NCI-H2107 treated with DMSO at 0.1 percent for 48 hours (cell line): ENCODE measurements around the gene DPM2.
A peak's percentile ranks its signal among the peaks of the same experiment; 100 is the strongest.

Experiments
- DNase-seq: peaks from one replicate; lab custom pipeline; 2025; ENCODE audit not compliant: unreplicated experiment; lab: John Stamatoyannopoulos, UW

Gene DPM2

GRCh38 chr9:127937388-127938297 lies at the start of gene DPM2:
Gene DPM2 (minus strand): TSS chr9:127937854. CDS start chr9:127937820, 34 bp downstream.
- peak; percentile 23 for DNase-seq

DNA sequence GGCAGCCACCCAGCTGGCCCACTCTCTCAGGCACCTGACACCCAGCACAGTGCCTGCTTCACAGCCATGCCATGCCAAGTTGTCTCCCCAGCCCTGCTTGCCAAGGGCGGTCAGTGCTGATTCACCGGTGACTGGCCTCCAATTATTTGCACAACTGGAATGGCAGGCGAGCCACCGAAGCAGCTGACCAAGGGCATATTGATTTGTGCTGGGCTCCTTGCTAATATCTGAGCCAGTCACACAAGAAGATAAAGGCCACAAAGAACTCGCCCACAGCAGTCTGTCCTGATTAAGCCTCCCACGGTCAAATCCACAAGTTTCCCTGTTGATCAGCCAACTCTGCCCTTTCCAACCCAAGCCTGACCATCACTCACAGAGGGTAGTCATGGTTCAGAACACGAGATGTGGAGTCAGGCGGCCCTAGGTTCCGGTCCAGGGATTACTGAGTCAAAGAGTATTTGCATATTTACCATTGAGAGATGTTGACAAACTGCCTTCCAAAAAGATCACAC lies 49.5 kb upstream of the DPM2 start:
- DNase-seq: no peak

DNA sequence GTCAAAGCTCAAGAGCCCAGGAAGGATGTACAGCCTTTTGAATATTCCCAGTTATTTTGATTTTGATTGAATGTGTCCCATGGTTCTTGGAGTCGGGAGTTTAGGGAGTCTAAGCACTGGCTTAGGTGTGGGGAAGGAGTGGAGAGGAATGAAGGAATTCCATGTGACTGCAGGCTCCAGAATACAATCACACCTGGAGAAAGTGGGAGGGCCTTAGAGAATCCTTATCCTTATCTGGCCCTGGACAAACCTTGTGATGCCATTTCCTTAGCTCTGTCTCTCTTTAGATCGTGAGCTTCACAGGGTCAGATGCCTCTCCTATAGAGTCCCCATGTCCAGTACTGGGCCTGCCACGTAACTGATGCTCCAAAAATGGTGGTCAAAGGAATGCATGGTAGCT lies 47.4 kb upstream of the DPM2 start:
- no peak for DNase-seq

DNA sequence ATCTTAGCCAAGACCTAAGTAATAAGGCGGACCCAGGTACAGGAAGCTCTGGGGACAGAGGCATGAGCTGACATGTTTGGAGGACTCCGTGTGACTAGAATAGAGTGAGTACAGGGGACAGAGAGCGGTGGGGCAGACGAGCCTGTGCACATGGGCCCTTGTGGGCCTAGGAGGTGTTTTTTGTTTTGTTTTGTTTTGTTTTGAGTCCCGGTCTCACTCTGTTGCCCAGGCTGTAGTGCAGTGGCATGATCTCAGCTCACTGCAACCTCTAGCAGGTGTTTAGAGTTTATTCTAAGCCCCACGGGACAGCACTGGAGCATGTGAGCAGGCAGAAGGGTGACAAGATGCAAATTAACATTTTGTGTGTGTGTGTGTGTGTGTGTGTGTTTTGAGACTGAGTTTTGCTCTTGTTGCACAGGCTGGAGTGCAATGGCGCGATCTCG lies 46.2 kb upstream of the DPM2 start:
- peak; percentile 53 for DNase-seq

DNA sequence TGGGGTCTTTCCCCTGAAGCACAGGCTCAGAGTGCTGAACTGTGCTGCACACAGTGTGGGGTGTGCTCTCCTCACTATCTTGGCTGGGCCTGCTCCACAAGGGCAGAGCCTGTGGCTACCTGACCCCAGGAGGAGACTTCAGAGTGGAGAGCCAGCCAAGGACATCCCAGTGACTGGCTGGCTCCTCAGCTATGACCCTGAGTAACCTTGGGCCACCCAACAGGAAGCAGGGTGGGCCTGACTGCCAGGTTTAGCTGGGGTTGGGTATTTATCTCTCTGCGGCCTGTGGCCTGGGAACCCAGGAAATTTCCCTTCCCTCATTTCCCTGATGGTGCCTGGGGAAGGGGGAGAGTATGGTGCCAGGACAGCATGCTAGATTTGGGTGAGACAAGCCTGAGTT lies 45.3 kb upstream of the DPM2 start:
- DNase-seq: no peak

DNA sequence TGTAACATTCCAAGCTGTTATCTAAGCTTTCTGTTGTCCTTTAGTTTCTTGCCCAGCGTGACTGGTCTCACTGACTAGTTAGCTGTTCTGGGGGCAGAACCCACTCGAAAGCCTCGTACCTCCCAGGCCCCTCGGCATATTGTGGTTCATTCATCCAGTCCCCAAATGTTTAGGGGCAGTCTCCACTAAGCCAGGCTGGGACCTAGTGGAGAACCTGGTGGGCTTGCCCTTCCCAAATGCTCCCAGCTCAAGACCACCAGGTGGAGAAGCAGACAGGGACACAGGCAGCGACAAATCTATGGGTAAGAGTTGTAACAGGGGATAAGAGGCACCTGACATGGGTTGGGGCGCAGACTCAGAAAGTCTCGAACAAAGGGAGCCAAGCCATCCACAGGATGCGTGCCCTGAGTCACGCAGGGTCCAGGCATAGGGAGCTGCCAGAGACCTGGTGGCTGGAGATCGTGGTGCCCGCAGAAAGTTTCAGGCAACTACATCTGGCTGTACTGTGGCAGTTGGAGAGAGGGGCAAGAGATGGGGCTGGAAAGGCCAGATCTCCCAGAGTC lies 44.0 kb upstream of the DPM2 start:
- no peak for DNase-seq

DNA sequence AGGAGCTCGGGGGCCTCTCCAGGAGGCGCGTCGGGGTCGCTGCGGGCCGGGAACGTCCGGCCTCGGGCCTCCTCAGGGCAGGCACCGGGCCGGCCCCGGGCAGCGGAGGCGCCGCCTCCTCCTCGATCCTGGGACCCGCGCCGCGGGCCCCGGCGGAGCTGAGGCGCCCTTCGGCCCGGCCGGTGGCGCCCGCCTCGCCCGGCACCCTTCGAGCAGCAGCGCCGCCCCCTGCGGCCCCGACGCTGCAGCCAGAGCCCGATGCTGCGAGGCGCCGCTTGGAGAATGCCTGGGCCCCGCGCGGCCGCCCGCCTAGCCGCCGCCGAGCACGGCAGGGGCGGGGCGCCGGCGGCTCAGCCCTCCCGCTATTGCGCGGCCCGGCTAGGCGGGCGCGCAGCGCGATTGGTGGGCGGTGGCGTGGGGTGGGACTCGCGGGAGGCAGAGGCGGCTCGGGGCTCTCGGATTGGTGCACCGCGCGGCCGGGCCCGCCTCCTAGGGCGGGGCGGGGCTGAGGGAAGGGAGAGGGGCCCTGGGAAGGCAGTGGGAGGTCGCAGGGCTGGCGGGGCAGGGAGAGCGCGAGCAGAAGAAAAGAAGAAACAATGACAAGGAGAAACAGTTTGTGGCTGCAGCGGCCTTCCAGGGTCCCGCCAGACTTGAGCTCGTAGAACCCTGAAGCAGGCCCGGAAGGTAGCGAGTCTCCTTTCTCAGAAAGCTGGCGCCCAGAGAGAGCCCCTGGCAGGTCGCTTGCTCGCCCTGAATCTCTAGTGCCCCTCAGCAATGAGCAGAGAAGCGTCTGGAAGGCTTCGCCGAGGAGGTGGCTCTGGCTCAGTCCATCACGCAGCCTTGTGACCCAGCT lies 43.3 kb upstream of the DPM2 start, which contains the start of gene EEIG1:
Gene EEIG1 (minus strand): TSS at position 284 of the 853 bp plus-strand sequence. CDS start 852 bp downstream, outside the sequence.
- DNase-seq: peak; percentile 57

DNA sequence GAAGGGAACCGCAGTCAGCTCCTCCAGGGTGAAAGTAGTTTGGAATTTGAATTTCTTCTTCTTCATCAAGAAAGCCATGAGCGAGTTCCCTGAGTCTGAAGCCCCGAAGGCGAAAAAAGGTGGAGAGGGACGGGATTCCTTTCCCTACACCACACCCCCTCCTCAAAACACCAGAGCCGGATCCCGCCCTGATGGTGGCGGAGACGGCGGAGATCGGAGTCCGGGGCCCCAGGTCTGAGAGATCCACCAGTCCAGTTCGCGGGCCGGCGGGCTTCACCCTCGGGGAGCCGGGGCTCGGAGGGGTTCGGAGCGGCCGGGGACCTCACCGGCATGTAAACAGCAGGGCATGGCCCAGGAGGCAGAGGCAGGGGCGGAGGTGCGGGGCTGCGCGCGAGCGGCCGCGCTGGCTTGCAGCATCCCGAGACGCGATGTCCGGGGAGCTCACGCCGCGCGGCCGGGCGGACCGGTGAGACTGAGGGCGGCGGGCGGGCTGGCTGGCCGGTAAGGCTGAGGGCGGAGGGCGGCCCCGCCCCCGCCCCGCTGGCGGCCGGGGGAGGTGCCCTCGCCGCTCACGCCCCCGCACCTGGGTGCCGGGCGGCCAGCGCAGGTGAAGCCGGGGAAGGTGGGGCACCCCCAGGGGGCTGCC lies 42.5 kb upstream of the DPM2 start:
- DNase-seq: no peak

GRCh38 chr9:127979333-127980059 lies 41.8 kb upstream of the DPM2 start:
- DNase-seq: peak; percentile 26

- no peak for DNase-seq
These were observed 41.3 kb upstream of the DPM2 start for GRCh38 chr9:127979015-127979332.

- DNase-seq: no peak
These were observed 40.4 kb upstream of the DPM2 start for GRCh38 chr9:127977884-127978647.

GRCh38 chr9:127977009-127977883 lies 39.6 kb upstream of the DPM2 start:
- peak; percentile 14 for DNase-seq

- DNase-seq: peak; percentile 60
These were observed 38.8 kb upstream of the DPM2 start for GRCh38 chr9:127976498-127976897.

GRCh38 chr9:127975376-127976315 lies 38.0 kb upstream of the DPM2 start:
- no peak for DNase-seq

DNA sequence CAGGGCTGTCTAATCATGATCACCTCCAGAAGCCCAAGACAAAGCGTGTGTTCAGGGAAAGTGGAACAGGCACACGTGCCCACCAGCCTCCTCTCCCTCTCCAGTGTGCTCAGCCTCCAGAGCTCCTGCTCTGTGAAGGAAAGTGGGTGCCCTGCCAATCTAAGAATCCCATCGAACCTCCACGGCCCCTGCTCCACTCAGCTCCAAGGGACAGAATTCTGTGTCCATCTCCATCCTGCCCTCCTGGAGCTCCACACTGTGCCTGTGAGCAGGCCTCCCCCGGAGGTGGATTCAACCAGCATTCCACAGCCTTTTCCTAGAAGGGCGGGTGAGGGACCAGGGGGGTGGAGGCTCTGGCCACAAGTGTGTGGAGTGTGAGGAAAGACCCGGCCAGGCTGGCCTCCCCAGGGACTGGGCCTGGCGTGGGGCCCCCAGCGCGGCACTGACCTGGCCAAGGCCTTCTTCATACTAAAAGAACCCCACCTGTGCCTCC lies 37.2 kb upstream of the DPM2 start:
- DNase-seq: no peak

GRCh38 chr9:127974001-127974768 lies 36.5 kb upstream of the DPM2 start:
- DNase-seq: no peak
